Activated CD8-positive, alpha-beta memory T cell treated with anti-CD3 and anti-CD28 coated beads for 48 hours (primary cell): ENCODE data around the gene ARID5B.

Source experiments
- DNase-seq, 3 experiments: peaks; one replicate each; pipeline ENCODE4 v3.0.0-alpha.2; 2020; ENCODE audit warnings: low read depth in 2 of 3, low spot score in 2 of 3

The ARID5B gene

DNA sequence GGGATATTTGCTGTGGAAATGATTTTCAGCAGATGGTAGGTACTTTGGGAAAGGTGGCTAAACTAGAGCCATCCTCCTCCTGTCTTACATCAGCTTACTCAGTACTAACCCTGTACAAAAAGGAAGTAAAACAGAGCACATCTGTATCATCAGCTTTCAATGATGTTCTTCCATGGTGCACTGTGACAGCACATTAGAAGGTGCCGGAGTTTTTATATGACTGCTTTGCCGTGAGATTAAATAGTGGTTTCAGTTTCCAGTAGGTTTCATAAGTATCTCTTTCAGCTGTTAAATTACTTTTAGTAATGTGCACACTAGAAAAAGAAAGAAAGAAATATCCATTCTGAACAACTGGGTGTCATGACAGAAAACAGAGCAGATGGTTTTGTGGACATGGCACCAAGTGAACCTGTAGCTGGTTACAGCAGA, 86.5 kb downstream of the ARID5B start:
- DNase-seq = no peak

DNA sequence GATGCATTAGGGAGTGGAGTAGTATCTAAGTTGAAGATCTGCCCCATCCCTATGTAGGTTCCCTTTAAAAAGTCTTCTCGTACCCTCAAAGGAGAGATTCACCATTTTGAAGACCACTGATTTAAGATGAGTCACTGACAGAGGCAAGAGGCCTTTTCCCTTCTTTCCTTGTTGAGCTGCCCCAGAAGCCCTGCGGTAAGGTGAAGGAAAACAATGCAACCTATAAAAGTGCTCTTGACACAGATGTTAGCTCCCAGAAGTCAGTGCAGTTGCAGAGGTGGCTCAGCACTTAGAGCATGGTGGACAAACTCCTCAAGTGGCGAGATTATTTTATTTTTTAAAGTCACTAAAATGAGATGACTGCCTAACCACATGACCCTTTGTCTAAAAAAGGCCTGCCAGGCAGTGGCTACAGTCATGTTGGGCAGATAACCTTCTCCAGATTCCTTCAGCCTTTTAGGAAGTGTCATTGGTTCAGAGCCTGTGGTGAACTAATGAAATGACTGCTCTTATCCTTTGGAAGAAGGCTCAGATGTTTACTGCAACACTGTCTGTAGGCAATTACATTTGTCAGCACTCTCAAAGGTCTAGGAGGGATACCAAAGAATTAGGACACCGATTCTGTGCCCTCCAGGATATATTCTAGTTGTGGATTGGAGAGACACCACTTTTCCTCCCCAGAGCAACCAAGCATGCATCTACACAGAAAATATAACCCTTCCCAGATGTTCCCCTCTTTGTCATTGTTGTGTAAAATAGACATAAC, 88.7 kb downstream of the ARID5B start:
- no peak for DNase-seq

DNA sequence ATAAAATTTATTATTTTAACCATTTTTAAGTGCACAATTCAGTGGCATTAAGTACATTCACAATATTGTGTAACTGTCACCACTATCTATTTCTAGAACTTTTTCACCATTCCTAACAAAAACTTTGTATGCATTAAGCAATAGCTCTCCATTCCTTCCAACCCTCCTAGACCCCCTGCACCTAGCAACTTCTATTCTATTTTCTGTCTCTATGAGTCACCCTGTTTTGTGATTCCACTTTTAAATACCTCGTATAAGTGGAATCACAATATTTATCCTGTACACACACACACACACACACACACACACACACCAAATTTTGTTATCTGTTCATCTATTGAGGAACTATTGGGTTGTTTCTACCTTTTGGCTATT, 89.2 kb downstream of the ARID5B start:
- no peak for DNase-seq

DNA sequence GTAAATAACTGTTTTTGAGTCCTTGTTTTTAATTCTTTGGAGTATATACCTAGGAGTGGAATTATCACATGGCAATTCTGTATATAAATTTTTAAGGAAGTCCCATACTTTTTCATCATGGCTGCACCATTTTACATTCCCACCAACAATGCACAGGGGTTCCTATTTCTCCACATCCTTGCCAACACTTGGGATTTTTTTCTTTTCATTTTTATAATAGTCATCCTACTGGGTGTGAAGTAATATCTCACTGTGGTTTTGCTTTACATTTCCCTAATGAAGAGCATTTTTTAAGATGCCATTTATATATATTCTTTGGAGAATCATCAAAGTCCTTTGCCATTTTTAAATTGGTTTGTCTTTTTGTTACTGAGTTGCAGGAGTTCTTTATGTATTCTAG, 89.7 kb downstream of the ARID5B start:
- no peak for DNase-seq

DNA sequence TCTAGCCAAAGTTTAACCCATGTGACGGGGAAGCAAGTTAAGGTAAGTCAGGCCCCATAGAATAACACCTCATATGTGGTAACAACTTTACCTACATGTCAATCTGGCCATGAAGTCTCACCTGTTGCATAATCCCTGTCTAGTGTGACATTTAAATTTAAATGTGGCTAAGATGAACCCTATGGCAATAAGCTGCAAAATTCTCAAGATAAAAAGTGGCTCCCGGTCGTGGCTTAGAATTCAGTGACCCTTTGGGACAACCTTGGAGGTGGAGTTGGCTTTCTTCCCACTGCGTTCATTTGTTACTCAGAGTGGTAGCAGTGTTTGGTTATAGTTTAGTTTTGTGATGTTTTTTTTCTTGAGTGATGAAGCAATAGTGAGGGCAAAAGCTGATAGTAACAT, 90.6 kb downstream of the ARID5B start:
- no peak for DNase-seq

DNA sequence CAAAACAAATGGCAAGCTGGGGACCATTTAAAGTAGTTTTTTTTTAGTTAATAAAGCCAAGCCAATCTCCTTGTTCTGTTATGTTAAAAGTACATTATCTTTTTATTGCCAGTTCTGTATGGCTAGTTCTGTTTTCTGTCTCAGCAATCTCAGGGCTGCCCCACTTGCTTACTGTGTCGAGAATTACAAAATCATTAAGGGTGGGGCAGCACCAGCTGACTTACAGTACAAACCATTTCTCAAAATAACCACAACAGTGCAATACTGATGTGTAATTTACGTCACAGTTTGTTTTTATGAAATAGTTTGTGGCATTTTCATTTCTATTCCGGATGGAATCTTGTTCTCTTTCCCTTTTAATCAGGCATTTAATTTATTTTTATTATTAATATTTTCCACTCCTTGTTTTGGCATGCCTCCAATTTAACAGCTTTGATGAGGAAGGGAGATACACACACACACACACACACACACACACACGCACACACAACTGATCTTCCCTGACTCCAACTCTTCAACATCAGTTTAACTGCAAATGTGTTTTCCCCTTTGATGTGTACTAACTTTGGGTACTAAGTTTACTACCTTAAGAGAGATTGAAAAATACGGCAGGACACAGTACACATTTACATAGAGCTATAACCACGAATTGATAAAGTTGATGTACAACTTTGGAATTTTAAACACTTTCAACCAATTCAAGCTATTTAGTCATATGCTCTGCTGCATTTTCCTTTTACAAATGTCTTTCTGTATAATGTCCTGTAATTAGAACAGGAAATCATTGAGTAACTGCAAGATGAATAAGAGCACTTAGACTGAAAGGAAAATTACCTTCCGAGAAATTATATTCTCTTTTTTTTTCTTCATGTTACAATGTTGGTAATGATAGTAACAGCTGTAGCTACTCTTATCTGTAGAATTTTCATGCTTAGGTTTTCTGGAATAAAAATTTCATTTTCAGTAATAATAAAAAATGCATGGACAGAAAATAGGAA, 91.5 kb downstream of the ARID5B start:
- DNase-seq = no peak

DNA sequence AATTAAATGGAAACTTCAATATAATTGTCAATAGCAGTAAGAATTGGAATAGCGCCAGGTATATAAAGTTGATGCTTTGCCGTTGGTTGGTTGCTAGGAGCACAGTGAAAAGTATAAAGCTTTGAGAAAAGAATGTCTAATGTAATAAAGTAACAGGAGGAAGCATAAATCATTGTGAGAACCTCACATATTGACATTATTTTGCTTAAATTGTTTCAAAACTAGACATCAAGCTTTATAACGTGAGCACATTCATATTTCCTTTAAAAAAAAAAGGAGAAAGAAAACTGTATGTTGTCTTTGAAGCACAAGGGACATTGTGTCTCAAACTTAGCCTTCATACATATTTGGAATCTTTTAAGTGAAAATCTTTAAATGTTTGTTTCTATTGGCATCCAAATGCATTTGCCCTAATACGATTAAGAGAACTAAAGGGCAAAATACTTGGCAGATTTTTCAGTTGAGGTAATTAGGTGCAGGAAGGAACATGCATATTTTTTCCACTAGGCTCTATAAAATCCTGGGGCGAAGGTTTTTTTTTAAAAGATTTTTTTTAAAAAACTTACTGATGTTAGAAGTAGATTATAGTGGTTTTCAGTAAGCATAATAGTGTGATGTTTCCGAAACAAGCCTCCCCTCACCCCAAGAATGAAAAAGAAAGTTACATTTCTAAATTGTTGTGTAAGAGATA, 92.4 kb downstream of the ARID5B start:
- DNase-seq = no peak

DNA sequence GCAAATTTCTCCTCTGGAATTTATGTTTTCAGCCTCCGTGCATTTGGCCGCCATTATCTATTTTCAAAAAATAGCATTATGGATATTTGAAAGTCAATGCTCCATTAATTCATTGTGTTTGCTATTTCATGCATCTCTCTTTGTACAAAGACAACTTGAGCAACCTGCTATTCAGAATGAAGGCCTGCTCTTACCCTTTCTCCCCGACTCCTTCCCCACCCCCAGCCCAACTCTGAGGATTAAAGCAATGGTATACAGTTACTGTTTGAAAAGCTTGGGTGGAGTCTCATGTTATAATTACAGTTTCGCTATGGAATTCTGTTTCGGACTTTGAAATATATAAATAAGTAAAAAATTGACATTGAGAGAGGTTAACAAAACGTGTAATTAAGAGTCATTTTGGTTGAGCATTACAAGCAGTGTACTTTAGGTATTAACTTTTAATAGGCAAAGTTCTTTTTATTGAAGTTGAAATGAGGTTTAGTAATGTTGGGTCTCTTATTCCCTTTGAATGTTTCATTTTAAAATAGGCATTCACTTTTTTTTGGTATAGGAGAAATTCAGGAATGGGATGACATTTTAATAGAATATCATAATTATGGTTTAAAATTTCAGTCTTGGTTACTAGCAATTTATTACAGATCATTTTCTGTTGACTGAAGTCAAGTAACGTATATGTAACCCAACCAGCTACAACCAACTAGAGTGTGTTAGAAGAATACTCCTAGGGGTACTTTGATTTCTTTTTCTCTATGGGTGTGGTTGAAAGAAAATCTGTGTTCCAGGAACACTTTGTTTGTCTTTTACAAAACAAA, 93.1 kb downstream of the ARID5B start:
- DNase-seq = no peak

DNA sequence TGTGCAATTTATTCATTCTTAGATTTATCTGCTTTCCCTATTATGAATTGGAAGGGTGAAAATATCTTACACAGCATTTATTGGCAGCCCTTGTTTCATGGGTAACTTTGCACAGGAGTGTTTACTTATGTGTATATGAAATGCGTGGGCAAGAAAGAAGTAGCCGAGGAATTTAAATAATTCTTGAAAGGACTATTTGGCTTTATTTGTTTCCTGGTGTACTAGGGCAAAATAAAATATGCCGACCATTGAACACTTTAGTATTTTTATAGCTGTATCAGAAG, 93.7 kb downstream of the ARID5B start:
- DNase-seq = no peak

DNA sequence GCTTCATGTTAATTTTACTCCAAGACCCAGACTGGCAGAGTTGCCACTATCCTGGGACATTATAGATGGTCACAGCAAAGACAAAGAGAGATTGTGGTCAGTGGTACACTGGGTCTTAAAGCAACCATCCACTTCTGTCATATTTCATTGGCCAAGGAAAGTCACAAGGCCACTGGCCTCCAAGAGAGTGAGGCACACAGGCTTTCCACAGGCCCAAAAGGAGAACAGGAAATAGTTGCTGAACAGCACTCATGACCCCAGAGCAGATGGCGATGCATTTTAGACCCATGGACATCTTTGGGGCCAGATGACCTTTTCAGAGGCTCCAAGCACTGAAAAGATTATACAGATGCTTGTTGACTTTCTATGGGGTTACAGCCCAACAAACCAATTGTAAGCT, 97.4 kb downstream of the ARID5B start:
- no peak for DNase-seq

DNA sequence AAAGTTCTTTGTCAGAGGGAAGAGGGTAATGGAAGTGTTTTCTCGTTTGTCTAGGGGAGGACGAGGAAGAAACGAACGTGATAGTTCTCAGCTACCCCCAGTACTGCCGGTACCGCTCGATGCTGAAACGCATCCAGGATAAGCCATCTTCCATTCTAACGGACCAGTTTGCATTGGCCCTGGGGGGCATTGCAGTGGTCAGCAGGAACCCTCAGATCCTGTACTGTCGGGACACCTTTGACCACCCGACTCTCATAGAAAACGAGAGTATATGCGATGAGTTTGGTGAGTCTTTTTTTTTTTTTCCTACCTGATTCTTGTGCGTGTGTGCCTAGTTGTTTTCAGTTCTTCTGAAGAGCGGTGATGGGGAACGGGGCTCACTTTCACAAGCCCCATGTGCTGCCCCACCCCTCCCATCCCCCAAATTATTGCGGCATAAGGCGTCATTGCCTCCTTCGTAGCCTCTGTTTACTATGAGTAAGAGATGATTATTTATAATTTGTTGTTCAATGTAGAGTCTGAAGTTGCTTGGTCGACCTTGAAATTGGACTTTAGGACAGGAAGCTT, 98.6 kb downstream of the ARID5B start:
- DNase-seq = no peak

DNA sequence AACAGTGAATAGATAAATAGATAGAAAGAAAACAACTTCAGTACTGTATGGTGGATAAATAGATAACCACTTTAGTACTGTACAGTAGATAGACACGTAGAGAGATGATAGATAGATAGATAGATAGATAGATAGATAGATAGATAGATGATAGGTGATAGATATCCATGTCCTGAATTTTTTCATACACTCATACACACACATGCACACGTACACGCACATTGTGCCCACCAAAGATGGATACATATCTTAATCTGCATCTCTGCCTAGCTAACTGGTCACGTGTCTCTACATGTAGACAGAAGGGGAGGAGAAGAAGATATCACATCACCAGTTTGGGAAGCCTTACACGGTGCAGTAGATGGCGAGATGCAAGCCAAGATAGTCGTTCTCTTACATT, 99.2 kb downstream of the ARID5B start:
- DNase-seq = no peak

DNA sequence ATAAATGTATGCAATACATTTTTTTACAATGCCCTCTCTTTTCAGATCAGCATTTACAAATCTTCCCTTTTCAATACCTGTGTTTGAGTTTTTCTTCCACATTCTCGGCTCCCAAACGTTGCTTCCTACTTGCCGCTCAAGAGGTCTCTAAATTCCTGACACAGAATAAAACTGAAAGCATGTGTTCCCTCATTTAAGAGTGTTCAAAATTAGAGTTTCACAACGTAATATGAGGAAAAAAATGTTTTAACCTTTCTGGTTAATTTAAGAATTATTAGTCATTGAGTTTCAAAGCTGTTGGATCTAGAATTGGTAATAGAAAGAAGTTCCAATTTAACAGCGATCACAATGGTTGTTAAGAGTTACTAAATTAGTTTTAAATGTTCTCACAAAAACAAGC, 100.4 kb downstream of the ARID5B start:
- DNase-seq = no peak

DNA sequence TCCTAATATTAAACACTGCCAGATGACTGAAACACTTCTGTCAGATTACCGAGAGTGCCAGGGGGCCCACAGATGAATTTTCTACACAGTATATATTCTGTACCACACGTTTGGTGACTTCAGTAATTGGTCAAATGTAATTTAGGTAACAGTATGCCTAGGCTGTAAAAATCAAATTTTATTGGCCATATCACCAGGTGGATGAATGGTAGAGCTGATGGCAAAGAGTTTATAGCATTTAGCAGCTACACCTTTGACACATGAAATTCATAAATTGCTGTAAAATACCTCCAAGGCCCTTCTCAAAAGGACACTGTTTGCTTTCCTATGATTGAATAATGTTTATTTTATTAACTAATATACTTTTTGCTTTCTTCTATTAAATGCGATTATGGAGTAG, 101.3 kb downstream of the ARID5B start:
- DNase-seq = no peak

DNA sequence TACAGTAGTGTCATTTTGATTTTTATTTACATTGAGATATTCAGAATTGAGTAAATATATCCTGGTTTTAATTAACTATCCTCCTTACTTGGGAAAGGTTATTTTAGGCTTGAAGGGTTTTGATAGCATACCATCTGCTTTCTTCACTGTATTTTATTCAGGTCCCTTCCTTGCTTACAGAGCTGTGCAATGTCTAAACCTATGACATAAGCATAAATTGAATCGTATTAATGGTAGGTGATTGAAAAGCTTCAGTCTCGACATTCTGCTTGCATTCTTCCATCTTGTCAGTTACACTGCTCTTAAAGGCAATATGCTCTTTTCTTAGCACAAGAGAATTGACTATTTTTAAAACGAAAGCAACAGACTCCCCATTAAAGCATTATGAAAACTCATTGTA, 102.5 kb downstream of the ARID5B start:
- DNase-seq = no peak

DNA sequence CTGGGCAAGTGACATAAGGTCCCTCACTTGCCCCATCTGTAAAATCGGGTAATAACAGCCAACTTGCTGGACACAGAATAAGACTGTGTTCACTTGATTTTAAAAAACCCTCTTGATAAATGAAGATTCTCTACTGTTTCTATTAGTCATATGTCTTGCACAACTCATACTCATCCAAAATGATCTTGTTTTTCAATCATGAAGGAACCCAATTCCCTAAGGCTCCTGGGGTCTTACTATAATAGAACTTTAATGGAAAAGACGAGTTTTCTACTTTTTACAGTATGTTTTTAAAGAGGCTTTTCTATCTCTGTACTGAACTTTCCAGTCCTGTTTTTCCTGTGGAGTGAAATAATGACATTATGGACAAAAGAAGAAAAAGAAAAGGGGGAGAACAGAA, 103.8 kb downstream of the ARID5B start:
- no peak for DNase-seq

DNA sequence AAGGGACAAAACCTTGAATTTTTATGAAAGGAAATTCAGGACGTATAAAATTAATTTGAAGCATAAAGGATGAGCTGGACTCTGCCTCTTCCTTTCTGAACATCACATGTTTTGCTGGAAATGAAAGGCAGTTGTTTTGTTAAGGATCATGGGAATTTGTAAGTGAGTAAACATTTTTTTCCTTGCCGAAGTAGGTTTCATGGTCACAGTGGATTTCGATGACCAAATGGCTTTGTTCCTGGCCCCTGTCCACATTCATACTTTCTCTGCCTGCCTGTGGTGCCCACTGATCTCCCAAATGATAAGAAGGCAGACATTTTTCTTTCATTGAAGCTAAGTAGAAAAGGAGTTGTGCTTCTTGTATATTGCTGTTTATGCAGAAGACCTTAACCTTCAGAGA, 104.2 kb downstream of the ARID5B start:
- no peak for DNase-seq

DNA sequence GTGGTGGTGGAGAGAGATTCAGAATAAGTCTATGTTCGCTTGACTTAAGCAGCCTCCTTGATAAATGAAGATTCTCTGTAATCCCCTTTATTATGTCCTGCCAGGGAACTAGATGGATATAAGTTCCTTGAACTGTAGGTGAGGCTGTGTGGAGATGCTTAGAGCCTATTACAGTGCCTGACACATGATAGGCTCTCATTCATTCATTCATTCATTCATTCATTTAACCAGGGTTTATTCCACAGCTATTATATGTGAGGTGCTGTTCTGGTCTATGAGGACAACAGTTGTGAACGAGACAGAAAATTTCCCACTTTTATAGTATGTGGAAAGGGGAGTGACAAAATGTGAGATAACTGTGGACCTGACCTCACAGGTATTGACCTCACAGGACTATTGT, 105.6 kb downstream of the ARID5B start:
- DNase-seq = no peak

DNA sequence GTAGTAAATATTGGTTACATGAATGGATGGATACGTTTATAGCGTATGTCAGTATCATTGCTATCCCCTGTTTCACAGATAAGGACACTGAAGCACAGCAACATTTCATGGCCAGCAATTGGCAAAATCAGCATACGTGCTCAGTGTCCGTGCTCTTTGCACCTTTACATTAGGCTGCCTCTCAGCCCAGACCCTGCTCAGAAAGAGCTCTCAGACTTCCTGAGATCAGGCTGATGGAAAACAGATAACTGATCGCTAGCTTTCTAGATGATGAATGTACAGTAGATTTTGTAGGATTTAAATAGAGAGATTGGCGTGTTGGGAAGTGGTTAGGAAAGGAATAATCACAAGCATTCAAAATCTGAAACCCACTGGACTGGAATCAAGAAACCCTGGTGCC, 106.7 kb downstream of the ARID5B start:
- no peak for DNase-seq

DNA sequence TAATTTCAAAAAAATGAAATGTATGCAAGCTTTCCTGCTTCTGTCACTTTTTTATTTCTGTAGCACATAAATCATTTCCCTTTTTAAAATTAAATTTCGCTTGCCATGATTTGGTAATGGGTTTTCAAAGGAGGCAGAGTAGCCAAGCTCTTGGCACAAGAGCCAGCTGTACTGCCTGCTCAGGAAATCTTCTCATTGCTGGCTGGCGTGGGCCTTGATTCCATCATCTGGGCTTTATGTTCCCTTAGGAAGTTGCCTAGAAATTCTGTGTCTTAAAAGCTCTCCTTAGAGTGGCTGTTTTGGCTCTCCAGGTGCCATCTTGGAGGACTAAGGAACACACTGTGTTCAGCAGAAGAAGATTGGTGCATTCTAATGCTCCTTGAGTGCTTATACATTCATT, 107.4 kb downstream of the ARID5B start:
- no peak for DNase-seq

DNA sequence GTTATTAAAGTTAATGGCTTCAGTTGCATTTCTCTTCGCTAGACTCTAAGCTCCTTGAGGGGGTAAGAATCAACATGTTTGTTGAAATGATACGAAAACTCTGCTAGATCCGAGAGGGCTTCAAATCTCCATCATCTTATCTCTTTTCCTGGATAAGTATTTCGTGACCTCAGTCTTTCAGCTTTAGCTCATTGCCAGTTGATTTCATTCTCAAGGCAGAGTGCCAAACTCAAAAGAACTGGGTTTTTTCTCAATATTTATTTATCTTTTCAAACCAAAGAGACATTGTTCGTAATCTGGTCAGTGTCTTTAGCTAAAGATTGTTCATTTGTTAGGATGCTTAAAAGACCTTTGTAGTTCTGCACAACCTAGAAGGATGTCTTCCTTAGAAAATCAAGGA, 108.9 kb downstream of the ARID5B start:
- no peak for DNase-seq
